LNCaP clone FGC (cell line): ENCODE data around the gene TMEM238L.

Experiments used
- DNase-seq: peaks from one replicate; pipeline ENCODE4 v3.0.0-alpha.2; 2011; ENCODE audit warnings: low read depth
- H3K4me3 ChIP-seq: 2 replicates; pipeline ENCODE4 v1.5.1; 2011; ENCODE audit warnings: mild to moderate bottlenecking, low read depth, low read length, control low read depth
- TF ChIP-seq, protein P1 (sequence below): IDR thresholded peaks from 2 replicates; pipeline ENCODE4 v1.5.1; 2012; ENCODE audit warnings: mild to moderate bottlenecking; ENCODE audit not compliant: control insufficient read depth, insufficient read depth; ENCODE audit errors: extremely low read depth

The TMEM238L gene

DNA sequence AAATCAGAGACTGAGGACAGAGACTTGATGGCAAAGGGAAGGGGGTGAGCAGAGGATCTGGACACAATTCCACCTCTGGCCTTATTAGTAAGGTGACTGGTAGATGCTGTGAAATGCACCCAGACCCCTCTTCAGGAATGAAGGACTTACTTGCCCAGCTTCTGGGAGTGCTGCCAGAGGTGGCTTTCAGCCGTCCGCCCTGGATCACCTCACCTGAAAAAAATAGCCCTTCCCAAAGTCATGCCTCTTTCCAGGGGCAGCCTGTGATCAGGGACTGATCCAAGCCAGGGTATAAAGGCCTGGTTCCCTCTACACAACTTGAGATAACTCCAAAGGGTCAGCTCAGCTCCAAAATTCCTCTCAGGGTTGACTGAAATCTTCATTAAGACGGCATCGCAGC lies 53.7 kb downstream of the TMEM238L start:
- H3K4me3 ChIP-seq, result no peak overlapping the region
- TF ChIP-seq, protein P1, sequence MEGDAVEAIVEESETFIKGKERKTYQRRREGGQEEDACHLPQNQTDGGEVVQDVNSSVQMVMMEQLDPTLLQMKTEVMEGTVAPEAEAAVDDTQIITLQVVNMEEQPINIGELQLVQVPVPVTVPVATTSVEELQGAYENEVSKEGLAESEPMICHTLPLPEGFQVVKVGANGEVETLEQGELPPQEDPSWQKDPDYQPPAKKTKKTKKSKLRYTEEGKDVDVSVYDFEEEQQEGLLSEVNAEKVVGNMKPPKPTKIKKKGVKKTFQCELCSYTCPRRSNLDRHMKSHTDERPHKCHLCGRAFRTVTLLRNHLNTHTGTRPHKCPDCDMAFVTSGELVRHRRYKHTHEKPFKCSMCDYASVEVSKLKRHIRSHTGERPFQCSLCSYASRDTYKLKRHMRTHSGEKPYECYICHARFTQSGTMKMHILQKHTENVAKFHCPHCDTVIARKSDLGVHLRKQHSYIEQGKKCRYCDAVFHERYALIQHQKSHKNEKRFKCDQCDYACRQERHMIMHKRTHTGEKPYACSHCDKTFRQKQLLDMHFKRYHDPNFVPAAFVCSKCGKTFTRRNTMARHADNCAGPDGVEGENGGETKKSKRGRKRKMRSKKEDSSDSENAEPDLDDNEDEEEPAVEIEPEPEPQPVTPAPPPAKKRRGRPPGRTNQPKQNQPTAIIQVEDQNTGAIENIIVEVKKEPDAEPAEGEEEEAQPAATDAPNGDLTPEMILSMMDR, result no peak
- DNase-seq, result no peak

DNA sequence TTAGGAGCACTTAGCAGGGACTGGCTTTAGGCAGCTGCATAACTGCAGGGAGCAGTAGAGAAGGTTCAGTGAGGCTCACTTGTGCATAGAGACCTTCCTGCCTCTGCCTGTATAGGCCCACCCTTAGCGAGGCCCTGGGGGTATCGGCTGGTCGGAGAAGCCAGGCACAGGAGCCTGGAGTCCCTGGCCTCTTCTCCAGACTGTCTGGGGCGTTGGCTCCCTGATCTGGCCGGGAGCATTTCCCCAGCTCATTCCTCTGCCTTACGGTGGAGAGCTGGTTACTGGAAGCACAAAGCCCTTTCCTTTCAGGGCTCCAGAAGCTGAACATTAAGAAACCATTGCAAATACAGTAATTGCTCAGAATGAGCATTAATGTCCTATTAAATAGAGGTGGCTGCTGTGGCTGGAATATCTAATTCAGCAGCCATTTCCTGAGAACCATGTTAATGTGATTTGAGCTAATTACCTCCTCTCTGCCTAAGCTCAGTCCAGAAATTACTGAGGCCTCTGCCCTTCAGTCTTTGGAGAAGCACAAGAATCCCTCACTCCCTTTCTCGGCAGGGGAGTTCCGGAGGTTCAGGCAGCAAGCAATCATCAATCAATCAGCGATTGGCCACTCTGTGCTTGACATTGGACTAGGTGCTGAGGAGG lies 55.2 kb downstream of the TMEM238L start:
- no peak for DNase-seq
- TF ChIP-seq, protein P1, result no peak
- H3K4me3 ChIP-seq, result no peak overlapping the region

DNA sequence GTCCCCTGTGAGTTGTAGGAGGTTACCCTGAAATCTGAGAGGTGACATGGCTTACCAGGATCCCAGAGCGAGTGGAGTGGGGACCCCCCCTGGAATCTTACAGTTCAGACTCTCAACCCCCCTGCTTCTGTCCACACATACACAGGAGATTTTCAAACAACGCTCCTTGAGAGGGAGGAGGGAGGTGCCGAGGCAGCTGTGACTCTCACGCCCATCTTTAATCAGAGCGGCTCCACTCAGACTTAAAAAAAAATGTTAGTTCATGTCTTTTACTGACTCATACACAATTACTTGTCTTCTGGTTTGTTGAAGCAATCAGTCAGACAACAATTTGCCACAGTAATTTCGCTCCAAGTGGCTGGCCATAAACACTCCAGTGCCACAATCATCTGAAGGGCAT lies 58.7 kb downstream of the TMEM238L start:
- H3K4me3 ChIP-seq, result no peak overlapping the region
- DNase-seq, result no peak
- TF ChIP-seq, protein P1, result no peak
